Skeletal muscle tissue (tissue), 4 donors: Measurements from ENCODE around the gene ATP5ME. TPM values are rescaled to one million over a fixed set of nuclear protein-coding genes. Genes with fewer than 3 reads are reported as not detected.
"Not testable (repeated sequence)": the region's sequence is repeated elsewhere in the genome, so short reads cannot be mapped to it uniquely, and the experiment has no call there.

Experiments used
- H3K27ac ChIP-seq: one replicate; pipeline ENCODE4 v1.7.0; 2013; ENCODE audit warnings: mild to moderate bottlenecking, low read depth, low read length, inconsistent platforms
- H3K27me3 ChIP-seq, 3 donors: one replicate each; pipeline ENCODE4 v1.7.0; 2013; ENCODE audit warnings: low read length in 3 of 3; ENCODE audit not compliant: control insufficient read depth in 3 of 3, insufficient read depth in 3 of 3
- H3K36me3 ChIP-seq, 3 donors: one replicate each; pipeline ENCODE4 v1.7.0; 2013; ENCODE audit warnings: low read length in 3 of 3; ENCODE audit not compliant: control insufficient read depth in 3 of 3, insufficient read depth in 3 of 3
- H3K4me1 ChIP-seq, 3 donors: one replicate each; pipeline ENCODE4 v1.7.0; 2013; ENCODE audit warnings: low read length in 3 of 3, mild to moderate bottlenecking in 3 of 3; ENCODE audit not compliant: control insufficient read depth in 3 of 3, insufficient read depth in 3 of 3
- H3K4me3 ChIP-seq, 3 donors: one replicate each; pipeline ENCODE4 v1.7.0; 2013; ENCODE audit warnings: low read length in 3 of 3
- H3K9ac ChIP-seq, 3 donors: one replicate each; pipeline ENCODE4 v1.7.0; 2013; ENCODE audit warnings: low read length in 3 of 3, mild to moderate bottlenecking in 3 of 3, moderate library complexity in 2 of 3, low read depth in 1 of 3
- H3K9me3 ChIP-seq, 3 donors: one replicate each; pipeline ENCODE4 v1.7.0; 2013; ENCODE audit warnings: low read length in 3 of 3; ENCODE audit not compliant: control insufficient read depth in 3 of 3
- total RNA-seq: library from RNA; depleted of rRNA; stranded (reverse); fragments of >200 nt; gene quantifications from one replicate; pipeline ENCODE4 v1.2.3, GENCODE V29; 2014
- donor health status: Osteomylitis.

ATP5ME gene
- total RNA-seq, 1 donor from 2014 or later = 220 TPM

DNA sequence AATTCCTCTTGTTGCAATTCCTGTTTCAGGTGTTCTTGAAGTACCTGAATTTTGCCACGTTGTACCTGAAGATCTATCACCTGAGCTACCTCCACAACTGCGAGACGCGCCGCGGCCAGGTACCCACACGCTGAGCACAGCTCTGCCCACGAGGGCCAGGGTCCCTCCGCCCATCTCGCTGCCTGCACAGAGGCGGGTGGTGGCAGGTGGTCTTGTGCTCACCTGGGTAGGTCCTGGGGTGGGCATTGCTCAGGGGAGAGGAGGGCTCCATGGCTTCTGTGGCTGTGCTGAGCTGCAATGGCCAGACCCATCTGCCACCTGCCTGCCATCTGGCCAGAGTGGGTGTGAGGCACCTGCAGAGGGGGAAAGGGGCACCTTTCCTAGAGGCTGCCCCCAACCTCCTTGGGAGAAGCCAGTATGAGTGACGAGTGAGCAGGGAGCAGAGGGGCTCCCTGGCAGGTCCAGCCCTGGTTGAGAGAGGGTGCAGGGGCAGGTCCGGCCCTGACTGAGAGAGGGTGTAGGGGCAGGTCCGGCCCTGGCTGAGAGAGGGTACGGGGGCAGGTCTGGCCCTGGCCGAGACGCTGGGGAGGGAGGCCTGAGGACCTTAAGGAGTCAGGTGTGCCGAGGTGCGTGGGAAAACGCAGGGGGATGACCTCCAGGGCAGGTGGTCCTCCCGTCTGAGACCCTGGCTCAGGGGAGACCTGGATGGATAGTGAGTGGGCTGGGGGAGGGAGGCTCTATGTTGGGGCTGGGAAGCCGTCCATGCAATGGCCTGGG lies 38.0 kb downstream of the ATP5ME start:
- Histone ChIP-seq H3K27me3 (peaks cover 14 to 25% (median 24%) of the 10 kb centered on the region in 3 donors), H3K36me3 (no peaks in the 10 kb centered on the region), H3K9ac (no peak overlapping the region), H3K9me3 (peaks cover 2 to 11% (median 4%) of the 10 kb centered on the region in 3 donors), H3K27ac (no peak overlapping the region), H3K4me1 (no peaks in the 10 kb centered on the region), H3K4me3 (no peak overlapping the region)

DNA sequence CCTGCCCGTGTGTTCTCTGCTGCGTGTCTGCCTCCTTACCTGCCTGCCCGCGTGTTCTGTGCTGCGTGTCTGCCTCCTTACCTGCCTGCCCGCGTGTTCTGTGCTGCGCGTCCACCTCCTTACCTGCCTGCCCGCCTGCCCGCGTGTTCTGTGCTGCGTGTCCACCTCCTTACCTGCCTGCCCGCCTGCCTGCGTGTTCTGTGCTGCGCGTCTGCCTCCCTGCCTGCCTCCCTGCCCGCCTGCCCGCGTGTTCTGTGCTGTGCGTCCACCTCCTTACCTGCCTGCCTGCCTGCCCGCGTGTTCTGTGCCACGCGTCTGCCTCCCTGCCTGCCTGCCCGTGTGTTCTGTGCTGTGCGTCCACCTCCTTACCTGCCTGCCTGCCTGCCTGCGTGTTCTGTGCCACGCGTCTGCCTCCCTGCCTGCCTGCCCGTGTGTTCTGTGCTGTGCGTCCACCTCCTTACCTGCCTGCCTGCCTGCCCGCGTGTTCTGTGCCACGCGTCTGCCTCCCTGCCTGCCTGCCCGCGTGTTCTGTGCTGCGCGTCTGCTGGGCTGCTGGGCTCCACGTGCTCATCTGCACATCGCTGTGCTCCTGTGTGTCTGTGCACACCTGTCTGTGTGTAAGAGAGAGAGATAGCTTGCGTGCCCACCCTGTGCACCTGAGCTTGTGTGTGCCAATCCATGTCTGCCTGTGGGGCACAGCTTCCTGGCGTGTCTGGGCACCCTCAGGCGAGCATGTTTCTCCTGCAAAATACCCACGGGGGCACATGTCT lies 38.8 kb downstream of the ATP5ME start:
- Histone ChIP-seq H3K9me3 (peaks cover 2 to 11% (median 4%) of the 10 kb centered on the region in 3 donors), H3K27me3 (peaks cover 15 to 27% (median 25%) of the 10 kb centered on the region in 3 donors)
- not testable (repeated sequence) for H3K27ac ChIP-seq, H3K9ac ChIP-seq, H3K4me3 ChIP-seq, H3K36me3 ChIP-seq, H3K4me1 ChIP-seq

DNA sequence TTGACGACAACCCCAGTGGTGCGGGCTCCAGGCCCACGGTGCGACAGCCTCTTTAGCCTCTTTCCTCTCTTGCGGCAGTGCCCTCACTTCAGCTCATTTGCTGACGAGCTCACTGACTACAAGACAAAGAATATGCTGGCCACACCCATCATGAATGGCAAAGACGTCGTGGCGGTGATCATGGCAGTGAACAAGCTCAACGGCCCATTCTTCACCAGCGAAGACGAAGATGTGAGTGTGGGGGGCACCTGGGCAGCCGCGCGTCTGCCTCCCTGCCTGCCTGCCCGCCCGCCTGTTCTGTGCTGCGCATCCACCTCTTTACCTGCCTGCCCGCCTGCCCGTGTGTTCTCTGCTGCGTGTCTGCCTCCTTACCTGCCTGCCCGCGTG lies 39.5 kb downstream of the ATP5ME start:
- Histone ChIP-seq H3K36me3 (no peaks in the 10 kb centered on the region), H3K4me3 (no peak overlapping the region), H3K27me3 (peaks cover 22 to 34% (median 28%) of the 10 kb centered on the region in 3 donors), H3K9ac (no peak overlapping the region), H3K4me1 (no peaks in the 10 kb centered on the region), H3K27ac (no peak overlapping the region), H3K9me3 (peaks cover 2 to 11% (median 4%) of the 10 kb centered on the region in 3 donors)

DNA sequence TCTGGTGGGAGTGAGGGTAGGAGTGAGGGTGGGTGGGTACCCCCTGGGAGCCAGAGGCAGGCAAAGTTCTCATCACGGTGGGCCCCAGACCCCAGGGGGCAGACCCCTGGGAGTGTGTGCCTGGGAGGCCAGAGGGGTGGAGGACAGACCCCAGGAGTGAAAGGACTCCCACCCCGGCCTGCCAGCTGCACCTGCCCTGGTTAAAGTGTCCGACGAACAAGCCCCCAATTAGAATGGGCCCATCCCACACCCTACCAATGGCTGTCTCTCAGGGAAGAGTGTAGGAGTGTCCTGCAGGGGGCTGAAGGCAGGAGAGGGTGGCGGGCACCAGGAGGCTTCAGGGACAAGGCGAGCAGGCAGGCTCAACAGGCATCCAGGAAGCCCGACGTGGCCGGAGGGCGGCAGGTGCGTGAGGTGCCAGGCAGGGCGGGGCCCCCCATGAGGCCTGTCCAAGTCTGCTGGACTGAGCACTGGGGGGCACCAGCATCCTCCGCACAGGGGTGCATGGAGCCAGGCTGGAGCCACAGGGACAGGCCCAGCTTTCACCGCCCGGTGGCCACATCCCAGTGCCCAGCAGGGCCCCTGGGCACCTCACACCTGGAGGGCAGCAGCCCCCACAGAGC lies 40.0 kb downstream of the ATP5ME start:
- no peak overlapping the region for H3K4me3 ChIP-seq
- peaks cover 2 to 11% (median 4%) of the 10 kb centered on the region in 3 donors for H3K9me3 ChIP-seq
- no peaks in the 10 kb centered on the region for H3K4me1 ChIP-seq
- no peaks in the 10 kb centered on the region for H3K36me3 ChIP-seq
- H3K27me3 ChIP-seq = peaks cover 18 to 39% (median 32%) of the 10 kb centered on the region in 3 donors
- no peak overlapping the region for H3K27ac ChIP-seq
- H3K9ac ChIP-seq = no peak overlapping the region

DNA sequence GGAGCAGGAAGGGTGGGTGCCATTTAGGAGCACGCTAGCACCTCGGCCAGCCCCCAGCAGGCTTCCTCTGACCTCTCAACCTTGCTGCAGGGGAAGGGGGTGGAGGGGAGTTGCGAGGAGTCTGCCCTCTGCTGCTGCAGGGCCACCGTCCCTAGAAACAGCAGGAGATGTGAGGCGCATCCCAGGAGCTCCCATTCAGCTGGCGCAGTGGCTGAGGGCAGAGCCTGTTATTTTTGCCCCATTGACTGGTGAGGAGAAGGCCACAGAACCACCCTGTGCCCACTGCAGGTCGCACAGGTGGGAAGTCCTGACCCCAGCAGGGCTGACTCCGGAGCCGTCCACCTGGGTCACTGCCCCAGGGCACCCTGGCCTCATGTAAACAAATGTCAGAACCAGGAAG lies 40.7 kb downstream of the ATP5ME start:
- H3K27ac ChIP-seq = no peak overlapping the region
- peaks cover 14 to 39% (median 35%) of the 10 kb centered on the region in 3 donors for H3K27me3 ChIP-seq
- no peaks in the 10 kb centered on the region for H3K4me1 ChIP-seq
- no peaks in the 10 kb centered on the region for H3K36me3 ChIP-seq
- no peak overlapping the region for H3K4me3 ChIP-seq
- H3K9ac ChIP-seq = no peak overlapping the region
- H3K9me3 ChIP-seq = peaks cover 2 to 11% (median 4%) of the 10 kb centered on the region in 3 donors

DNA sequence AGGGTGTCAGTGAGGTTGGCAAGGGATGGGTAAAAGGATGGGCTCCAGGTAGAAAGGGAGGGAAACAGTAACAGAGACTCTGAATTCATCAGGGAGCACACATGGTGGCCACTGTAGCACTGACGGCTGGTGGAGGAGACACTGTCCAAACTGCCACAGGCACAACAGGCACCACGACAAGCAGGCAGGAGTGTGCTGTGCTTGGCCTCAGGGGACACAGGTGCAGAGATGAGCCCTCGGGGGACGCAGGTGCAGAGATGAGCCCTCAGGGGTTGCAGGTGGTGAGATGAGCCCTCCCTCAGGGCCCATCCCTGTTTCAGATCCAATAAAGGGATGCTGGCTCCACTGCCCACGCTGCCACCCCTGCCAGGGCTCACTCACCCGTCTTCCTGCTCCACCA lies 41.1 kb downstream of the ATP5ME start:
- Histone ChIP-seq H3K36me3 (no peaks in the 10 kb centered on the region), H3K27me3 (peaks cover 13 to 42% (median 35%) of the 10 kb centered on the region in 3 donors), H3K27ac (no peak overlapping the region), H3K4me3 (no peak overlapping the region), H3K9ac (no peak overlapping the region), H3K9me3 (peaks cover 2 to 11% (median 4%) of the 10 kb centered on the region in 3 donors), H3K4me1 (no peaks in the 10 kb centered on the region)

DNA sequence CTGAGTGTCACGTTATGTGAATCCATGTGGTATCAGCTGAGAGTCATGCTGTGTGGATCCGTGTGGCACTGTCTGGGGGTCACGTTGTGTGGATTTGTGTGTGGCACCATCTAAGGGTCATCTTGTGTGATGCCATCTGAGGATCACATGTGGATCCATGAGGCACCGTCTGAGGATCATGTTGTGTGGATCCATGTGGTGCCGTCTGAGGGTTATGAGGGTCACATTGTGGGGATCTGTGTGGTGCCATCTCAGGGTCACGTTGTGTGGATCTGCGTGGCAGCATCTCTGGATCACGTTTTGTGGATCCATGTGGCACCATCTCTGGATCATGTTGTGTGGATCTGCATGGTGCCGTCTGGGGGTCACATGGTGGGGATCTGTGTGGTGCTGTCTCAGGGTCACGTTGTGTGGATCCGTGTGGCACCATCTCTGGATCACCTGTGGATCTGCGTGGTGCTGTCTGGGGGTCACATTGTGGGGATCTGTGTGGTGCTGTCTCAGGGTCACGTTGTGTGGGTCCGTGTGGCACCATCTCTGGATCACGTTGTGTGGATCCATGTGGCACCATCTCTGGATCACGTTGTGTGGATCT lies 41.8 kb downstream of the ATP5ME start:
- peaks cover 8 to 40% (median 29%) of the 10 kb centered on the region in 3 donors for H3K27me3 ChIP-seq
- H3K4me3 ChIP-seq = no peak overlapping the region

DNA sequence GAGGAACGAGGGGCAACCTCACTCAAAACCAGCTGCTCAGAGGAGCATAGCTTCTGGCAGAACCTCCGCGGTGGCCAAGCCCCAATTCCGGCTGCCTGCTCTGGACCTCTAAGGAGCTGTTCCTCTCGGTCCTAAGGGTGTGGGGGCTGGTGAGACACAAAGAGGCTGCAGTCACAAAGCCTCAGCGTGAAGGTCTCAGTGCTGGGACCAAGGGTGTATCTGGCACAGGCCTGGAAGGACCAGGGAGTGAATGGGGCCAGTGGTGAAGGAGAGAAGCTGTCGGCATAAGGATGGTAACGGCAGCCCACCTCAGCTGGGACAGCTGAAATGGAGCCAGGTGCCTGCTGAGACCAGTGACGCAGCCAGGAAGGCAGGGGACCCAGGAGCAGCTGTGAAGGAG lies 43.4 kb downstream of the ATP5ME start:
- no peak overlapping the region for H3K27ac ChIP-seq
- peaks cover 2 to 11% (median 4%) of the 10 kb centered on the region in 3 donors for H3K9me3 ChIP-seq
- H3K4me3 ChIP-seq = no peak overlapping the region
- H3K4me1 ChIP-seq = no peaks in the 10 kb centered on the region
- no peak overlapping the region for H3K9ac ChIP-seq
- H3K27me3 ChIP-seq = peaks cover 8 to 31% (median 22%) of the 10 kb centered on the region in 3 donors
- no peaks in the 10 kb centered on the region for H3K36me3 ChIP-seq

More for the DNA sequence above, 41.8 kb downstream of the ATP5ME start:
- H3K36me3 ChIP-seq = no peaks in the 10 kb centered on the region
- no peaks in the 10 kb centered on the region for H3K4me1 ChIP-seq
- H3K9me3 ChIP-seq = peaks cover 2 to 11% (median 4%) of the 10 kb centered on the region in 3 donors
- no peak overlapping the region for H3K27ac ChIP-seq
- H3K9ac ChIP-seq = no peak overlapping the region

DNA sequence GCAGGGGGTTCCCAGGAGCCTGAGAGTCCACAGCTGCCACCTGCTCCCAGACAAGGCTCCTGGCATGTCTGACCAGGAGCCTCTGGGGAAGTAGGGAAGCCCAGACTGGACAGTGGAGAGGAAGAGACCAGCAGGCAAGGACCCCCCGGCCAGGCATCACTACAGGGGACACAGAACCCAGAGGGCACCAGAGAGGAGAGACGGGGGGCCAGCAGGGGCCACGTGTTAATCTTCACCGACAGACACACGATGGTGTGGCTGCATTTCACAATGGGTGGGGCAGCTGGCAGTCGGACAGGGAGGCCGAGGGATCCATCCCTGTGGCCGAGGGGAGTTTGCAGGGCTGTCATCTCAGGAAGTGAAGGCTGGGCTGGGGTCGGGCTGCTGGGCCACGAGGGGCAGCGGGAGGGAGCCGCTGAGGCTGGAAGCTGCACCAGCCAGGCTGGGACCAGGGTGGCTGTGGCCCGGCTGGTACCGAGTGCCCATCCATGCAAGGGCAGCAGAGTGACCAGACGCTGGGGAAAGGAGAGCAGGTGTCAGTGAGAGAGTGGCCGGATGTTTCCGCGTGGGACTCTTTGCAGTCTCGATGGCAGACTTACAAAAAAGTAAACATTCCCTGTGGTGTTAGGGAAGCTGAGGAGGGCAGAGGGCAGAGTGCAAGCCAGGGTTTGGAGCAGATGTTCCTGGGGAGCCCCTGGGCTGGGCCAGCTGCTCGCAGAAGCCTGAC lies 44.0 kb downstream of the ATP5ME start:
- H3K4me1 ChIP-seq = no peaks in the 10 kb centered on the region
- H3K36me3 ChIP-seq = no peaks in the 10 kb centered on the region
- H3K9ac ChIP-seq = no peak overlapping the region
- H3K9me3 ChIP-seq = peaks cover 2 to 11% (median 4%) of the 10 kb centered on the region in 3 donors
- H3K27ac ChIP-seq = no peak overlapping the region
- no peak overlapping the region for H3K4me3 ChIP-seq
- peaks cover 8 to 29% (median 20%) of the 10 kb centered on the region in 3 donors for H3K27me3 ChIP-seq
